RWPE1 (cell line): ENCODE results near the gene STK26.
"Not testable (repeated sequence)": the region's sequence is repeated elsewhere in the genome, so short reads cannot be mapped to it uniquely, and the experiment has no call there.

Source experiments
- CTCF ChIA-PET: fragments of 350-600 bp; sonication (Branson Sonifier 250); formaldehyde crosslinking; extraction: SDS; loops from one replicate; lab custom pipeline; 2021; lab: Yijun Ruan, JAX
- POLR2A ChIA-PET: fragments of 400-600 bp; formaldehyde crosslinking; extraction: SDS; loops from one replicate; lab custom pipeline; 2020; ENCODE audit warnings: antibody characterized with exemption; ENCODE audit not compliant: low non-redundant PET; lab: Yijun Ruan, JAX
- DNase-seq: peaks from one replicate; pipeline ENCODE4 v3.0.0; 2012; ENCODE audit warnings: low spot score
- H3K27ac ChIP-seq: fragments of 450-650 bp; 2 replicates; pipeline ENCODE4 v1.5.1; 2017
- TF ChIP-seq, protein P1 (sequence below): fragments of 450-650 bp; conservative IDR thresholded peaks from 2 replicates; pipeline ENCODE4 v1.5.1; 2017; ENCODE audit warnings: low read depth, mild to moderate bottlenecking

The STK26 gene

GRCh38 chrX:132094164-132094563 is 71.1 kb downstream of the STK26 start:
- DNase-seq, result no peak
- TF ChIP-seq, protein P1, sequence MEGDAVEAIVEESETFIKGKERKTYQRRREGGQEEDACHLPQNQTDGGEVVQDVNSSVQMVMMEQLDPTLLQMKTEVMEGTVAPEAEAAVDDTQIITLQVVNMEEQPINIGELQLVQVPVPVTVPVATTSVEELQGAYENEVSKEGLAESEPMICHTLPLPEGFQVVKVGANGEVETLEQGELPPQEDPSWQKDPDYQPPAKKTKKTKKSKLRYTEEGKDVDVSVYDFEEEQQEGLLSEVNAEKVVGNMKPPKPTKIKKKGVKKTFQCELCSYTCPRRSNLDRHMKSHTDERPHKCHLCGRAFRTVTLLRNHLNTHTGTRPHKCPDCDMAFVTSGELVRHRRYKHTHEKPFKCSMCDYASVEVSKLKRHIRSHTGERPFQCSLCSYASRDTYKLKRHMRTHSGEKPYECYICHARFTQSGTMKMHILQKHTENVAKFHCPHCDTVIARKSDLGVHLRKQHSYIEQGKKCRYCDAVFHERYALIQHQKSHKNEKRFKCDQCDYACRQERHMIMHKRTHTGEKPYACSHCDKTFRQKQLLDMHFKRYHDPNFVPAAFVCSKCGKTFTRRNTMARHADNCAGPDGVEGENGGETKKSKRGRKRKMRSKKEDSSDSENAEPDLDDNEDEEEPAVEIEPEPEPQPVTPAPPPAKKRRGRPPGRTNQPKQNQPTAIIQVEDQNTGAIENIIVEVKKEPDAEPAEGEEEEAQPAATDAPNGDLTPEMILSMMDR, result no peak
- ChIA-PET CTCF (no interaction called here), POLR2A (no interaction called here)
- no peak overlapping the region for H3K27ac ChIP-seq

DNA sequence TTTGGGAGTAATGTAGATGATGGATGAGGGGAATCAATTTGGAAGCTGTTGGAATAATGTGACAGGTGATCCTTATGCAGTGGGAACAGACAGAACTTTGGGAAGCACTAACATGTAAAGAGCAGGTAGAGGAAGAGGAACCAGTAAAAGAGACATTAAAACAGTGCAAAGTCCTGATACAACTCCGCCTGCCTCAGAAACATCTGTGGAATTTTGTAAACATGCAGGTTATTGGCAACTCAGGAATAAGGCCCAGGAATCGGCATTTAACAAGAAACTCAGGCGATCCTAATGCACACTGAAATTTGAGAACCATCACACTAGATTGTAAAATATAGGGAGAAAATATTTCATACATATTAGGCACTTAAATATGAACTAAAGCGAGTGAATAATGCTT is 75.6 kb downstream of the STK26 start:
- H3K27ac ChIP-seq, CTCF ChIA-PET, DNase-seq, POLR2A ChIA-PET: not testable (repeated sequence)

- no peak overlapping the region for H3K27ac ChIP-seq
- TF ChIP-seq, protein P1, result no peak
- no peak for DNase-seq
- POLR2A ChIA-PET, result no interaction called here
- CTCF ChIA-PET, result interaction anchor here (0.6 kb wide), 1 partner anchor 992 kb away, joined by 6 read pairs; no protein-coding TSS in a partner anchor
Measured at GRCh38 chrX:132101206-132101605, 78.1 kb downstream of the STK26 start.

DNA sequence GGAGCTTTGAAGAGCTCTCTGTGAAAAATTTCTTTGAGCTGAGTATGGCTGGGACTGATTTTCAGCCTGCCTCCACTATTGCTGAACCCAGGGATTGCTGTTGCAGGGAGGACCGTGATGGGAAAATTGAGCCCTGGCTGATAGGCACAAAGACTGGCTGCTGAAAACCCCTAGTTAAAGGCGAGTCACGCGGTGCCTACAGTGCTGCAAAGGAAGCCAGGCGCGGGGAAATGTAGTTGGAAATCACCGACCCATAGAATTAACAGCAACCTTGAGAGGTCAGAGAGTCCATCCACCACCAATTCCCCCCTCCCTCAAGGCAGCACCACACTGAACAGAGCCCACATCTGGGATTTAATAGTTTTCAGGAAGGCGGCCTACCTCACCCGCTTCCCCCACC is 78.7 kb downstream of the STK26 start:
- POLR2A ChIA-PET, result no interaction called here
- no peak overlapping the region for H3K27ac ChIP-seq
- CTCF ChIA-PET, result interaction anchor here (0.6 kb wide), 1 partner anchor 992 kb away, joined by 6 read pairs; no protein-coding TSS in a partner anchor
- TF ChIP-seq, protein P1, result no peak
- no peak for DNase-seq

DNA sequence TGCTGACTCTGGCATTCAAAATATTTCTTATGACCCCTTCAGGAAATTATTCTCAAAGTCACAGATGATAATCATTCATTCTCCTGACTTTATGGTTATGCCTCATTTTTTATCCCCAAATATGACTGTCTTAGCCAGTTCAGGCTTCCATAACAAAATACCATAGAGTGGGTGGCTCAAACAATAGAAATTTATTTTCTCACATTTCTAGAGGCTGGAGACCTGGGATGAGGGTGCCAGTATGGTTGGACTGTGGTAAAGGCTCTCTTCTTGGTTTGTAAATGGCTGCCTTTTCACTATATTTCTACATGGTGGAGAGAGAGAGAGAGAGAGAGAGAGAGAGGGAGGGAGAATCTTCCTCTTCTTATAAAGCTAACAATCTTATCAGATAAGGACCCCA is 84.2 kb downstream of the STK26 start:
- ChIA-PET POLR2A (no interaction called here), CTCF (no interaction called here)
- no peak overlapping the region for H3K27ac ChIP-seq
- no peak for DNase-seq
- TF ChIP-seq, protein P1, result no peak

- no peak overlapping the region for H3K27ac ChIP-seq
- CTCF ChIA-PET, result interaction anchor here (0.6 kb wide), 1 partner anchor 23 kb away, joined by 4 read pairs; no protein-coding TSS in a partner anchor
- no peak for DNase-seq
- POLR2A ChIA-PET, result no interaction called here
- TF ChIP-seq, protein P1, result no peak
Measured at GRCh38 chrX:132114607-132115006, 91.5 kb downstream of the STK26 start.

- TF ChIP-seq, protein P1, result no peak
- CTCF ChIA-PET, result no interaction called here
- H3K27ac ChIP-seq, result no peak overlapping the region
- POLR2A ChIA-PET, result no interaction called here
- no peak for DNase-seq
Measured at GRCh38 chrX:132115792-132116191, 92.7 kb downstream of the STK26 start.
